WI38 (cell line): ENCODE data around the gene FRMD6.

Experiments
- H3K4me3 ChIP-seq: 2 replicates; pipeline ENCODE4 v1.5.1; 2011; ENCODE audit warnings: low read depth, mild to moderate bottlenecking, control low read depth, low read length
- TF ChIP-seq, protein P1 (sequence below): IDR thresholded peaks from 2 replicates; pipeline ENCODE4 v1.5.1; 2012; ENCODE audit warnings: low read depth, mild to moderate bottlenecking, control low read depth, low read length

The FRMD6 gene

DNA sequence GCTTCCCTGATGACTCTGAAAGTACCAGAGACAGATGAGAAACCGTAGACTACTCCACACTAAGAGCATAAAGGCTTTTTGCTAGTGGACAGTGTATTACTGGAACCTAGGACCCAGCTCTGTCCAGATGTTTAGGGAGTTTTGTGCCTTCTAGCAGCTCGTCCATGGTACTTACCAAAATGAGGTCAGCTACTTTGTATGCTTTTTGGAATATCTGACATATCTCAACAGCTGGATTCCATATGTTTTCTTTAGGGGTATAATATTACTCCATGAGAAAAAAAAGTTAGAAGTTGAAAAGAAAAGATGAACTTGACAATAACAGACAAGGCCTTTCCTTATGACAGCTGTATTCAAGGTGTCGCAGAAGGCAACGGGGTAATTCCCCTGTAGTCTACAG is 32.1 kb upstream of the FRMD6 start:
- TF ChIP-seq, protein P1, sequence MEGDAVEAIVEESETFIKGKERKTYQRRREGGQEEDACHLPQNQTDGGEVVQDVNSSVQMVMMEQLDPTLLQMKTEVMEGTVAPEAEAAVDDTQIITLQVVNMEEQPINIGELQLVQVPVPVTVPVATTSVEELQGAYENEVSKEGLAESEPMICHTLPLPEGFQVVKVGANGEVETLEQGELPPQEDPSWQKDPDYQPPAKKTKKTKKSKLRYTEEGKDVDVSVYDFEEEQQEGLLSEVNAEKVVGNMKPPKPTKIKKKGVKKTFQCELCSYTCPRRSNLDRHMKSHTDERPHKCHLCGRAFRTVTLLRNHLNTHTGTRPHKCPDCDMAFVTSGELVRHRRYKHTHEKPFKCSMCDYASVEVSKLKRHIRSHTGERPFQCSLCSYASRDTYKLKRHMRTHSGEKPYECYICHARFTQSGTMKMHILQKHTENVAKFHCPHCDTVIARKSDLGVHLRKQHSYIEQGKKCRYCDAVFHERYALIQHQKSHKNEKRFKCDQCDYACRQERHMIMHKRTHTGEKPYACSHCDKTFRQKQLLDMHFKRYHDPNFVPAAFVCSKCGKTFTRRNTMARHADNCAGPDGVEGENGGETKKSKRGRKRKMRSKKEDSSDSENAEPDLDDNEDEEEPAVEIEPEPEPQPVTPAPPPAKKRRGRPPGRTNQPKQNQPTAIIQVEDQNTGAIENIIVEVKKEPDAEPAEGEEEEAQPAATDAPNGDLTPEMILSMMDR = no peak

DNA sequence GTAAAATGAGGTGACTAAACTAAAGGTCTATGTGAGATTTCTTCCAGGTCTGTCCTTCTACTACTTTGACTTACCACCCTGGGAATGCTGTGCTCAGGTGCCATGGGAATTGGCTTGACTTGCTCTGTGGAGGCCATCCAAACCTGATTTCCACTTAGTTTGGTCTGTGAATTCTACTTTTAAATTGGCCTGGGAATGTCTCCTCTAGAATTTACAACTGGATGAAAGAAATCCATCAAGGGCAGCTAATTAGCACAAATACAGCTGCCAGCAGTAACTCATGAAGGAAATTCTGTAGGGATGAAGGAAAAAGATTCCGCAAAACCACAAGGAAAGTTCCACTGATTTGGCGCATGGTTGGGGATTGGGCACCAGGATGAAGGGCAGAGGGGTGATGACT is 31.7 kb upstream of the FRMD6 start:
- no peak overlapping the region for H3K4me3 ChIP-seq
- TF ChIP-seq, protein P1 = no peak

More for the DNA sequence above, 32.1 kb upstream of the FRMD6 start:
- no peak overlapping the region for H3K4me3 ChIP-seq

DNA sequence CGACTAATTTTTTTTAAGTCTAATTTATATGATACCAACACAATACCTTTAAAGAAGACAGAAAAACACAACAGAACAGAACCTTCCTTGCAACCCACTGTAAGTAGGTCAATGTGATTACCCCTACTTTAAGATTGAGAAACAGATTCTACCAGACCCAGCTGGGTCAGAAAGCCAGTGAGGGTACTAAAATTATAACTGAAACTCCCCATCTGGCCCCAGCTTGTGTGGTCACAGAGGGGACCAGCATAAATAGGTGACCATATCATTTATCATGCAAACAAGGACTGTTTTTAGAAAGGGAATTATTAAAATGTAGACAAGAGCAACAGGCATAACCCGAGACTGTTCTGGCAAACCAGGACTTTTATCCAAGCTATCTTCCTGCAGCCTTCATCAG is 30.1 kb upstream of the FRMD6 start:
- H3K4me3 ChIP-seq = no peak overlapping the region
- TF ChIP-seq, protein P1 = no peak

DNA sequence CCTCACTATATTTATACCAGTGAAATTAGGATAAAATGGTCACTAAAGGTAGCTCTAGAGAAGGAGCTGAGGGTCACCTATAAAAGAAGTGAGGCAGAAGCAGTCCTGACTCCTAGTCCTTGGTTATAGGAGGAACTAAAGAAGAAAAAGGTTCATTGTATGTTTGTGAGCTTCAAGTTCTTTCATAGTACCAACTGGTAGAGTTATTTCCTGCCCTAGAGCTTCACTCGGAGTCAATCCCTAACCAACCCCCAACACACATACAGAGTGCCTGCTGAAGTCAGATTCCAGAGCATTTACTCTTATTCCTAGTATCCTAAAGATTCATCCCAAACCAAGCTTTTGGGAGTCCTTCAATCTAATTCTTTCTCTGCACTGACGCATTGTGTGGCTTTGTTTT is 29.3 kb upstream of the FRMD6 start:
- H3K4me3 ChIP-seq = no peak overlapping the region
- TF ChIP-seq, protein P1 = no peak

DNA sequence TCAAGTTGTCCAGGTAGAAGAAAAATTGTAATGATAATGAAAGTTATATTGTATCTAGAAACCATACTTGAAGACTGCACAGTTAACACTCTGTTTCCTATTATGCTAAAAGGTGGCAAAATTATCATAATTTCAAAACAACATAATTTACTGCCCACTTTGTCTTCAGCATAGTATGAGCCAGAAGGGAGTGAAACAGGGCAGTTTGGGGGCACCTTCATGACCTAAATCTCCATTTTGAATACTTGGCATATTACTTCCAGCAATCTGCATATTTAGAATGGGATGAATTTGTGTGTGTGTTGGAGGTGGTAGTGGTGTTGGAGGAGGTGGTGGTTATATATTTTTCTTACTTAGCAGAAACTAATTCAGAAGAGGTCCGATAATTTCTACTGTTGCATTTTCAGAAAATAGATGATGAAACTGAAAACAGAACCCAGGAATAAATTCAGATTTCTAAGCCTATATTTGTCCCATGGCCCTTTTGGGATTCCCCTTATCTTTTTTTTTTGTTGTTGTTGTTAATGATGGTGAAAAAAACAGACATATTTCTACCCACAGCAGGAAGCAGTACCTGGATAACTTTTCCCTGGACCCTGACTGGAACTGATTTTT is 26.6 kb upstream of the FRMD6 start:
- H3K4me3 ChIP-seq = no peak overlapping the region
- TF ChIP-seq, protein P1 = no peak

DNA sequence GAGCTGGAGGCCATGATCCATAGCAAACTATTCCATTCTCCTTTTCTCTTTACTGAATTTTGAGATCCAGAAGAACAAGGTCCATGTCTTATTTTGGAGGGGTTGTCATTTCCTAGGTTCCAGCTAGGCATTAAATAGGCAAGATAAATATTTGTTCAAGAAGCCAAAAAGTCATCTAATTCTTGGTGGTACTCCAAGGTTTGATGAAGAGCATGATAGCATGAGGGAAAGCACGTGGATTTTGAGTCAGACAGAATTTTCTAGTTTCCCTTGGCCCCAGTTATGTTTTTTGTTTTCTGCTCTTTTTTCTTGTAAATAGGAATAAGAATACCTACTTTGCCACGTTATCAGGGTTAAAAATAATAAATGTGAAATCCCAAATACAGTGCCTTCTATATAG is 25.5 kb upstream of the FRMD6 start:
- H3K4me3 ChIP-seq = no peak overlapping the region
- TF ChIP-seq, protein P1 = no peak

DNA sequence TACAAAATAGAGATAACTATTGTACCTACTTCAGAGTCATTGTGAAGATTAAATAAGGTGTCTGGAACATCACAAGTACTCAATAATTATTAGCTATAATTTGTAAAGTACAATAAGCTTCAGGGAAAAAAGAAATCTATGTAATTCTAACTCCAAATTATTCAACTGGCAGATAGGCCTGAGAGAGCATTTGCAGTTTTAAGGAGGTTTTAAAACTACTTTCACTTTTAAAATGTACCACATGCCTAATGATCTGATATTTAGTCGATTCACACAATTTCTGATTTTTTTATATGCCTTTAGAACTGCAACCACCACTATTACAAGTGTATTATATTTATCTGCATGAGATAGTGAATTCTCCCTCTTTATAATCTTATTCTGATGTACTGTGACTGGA is 24.9 kb upstream of the FRMD6 start:
- H3K4me3 ChIP-seq = peak overlapping the region; percentile 13; the same call in 1 of the 2 replicates
- TF ChIP-seq, protein P1 = no peak
